IPS-18c (cell line): ENCODE data around the gene UNC13C.

Experiments
- H3K4me3 ChIP-seq: 2 replicates; pipeline ENCODE4 v1.7.0; 2013; ENCODE audit warnings: low read depth, mild to moderate bottlenecking, low read length, moderate library complexity; ENCODE audit not compliant: insufficient read depth
- H3K9me3 ChIP-seq: one replicate; pipeline ENCODE4 v1.6.1; 2013; ENCODE audit warnings: mild to moderate bottlenecking, low read length, moderate library complexity; ENCODE audit not compliant: control insufficient read depth, insufficient read depth

Gene UNC13C

DNA sequence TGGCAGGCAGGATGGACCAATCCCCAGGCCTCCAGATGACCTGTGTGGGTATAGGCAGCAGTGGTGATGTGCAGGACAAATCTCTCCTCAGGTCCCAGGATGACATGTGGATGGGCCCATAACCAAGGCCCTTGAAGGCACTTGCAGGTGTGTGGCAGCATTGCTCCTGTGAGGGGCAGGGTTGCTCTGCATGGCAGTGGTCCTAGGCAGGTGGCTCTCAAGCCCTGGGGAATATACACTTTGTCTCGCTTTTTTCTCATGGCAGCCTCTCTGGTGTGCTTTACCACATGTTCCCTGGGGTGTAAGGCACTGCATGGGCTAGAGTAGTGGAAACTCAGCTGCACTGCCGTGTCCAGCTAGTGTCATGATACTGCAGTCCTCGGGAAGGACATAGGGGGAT lies 503.6 kb downstream of the UNC13C start:
- no peak overlapping the region for H3K4me3 ChIP-seq
- no peaks in the 10 kb centered on the region for H3K9me3 ChIP-seq

DNA sequence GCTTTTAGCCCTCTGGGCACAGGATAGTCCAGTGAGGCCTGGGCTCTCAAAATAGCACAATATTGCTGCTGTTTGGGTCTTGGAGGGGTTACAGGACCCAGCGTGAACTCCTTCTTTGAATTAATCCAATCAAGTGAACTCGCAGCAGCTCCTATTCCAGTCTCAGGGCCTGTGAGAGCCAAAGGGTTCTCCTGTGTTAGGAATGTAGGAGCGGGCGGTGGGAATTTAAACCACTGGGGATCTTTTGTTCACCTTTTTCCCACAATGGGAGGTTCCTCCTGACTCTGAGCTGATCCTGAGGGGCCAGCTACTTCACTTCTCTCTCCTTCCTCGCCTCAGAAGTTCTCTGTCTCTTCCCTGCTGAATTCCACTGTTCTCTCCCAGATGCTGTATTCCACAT lies 504.0 kb downstream of the UNC13C start:
- H3K4me3 ChIP-seq, result no peak overlapping the region

DNA sequence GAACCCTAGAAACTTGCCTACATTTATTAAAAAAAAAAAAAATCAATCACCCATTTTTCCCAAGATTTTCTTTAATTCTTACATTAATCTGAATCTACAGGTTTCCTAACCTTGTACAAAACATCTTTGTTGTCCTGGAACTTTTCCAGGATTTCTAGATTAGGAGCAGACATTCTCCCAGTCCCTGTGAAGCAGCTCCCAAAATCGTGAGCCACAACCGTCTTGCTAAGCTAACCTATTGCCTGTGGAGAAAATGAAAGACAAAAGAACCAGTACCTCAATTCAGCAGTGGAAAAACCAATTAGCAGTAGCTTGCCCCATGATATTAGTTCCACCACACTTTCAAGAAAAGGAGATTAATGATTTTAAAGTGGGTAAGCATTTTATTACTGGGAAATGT lies 522.1 kb downstream of the UNC13C start:
- Histone ChIP-seq H3K4me3 (no peak overlapping the region), H3K9me3 (no peaks in the 10 kb centered on the region)

More for the DNA sequence above, 504.0 kb downstream of the UNC13C start:
- no peaks in the 10 kb centered on the region for H3K9me3 ChIP-seq

DNA sequence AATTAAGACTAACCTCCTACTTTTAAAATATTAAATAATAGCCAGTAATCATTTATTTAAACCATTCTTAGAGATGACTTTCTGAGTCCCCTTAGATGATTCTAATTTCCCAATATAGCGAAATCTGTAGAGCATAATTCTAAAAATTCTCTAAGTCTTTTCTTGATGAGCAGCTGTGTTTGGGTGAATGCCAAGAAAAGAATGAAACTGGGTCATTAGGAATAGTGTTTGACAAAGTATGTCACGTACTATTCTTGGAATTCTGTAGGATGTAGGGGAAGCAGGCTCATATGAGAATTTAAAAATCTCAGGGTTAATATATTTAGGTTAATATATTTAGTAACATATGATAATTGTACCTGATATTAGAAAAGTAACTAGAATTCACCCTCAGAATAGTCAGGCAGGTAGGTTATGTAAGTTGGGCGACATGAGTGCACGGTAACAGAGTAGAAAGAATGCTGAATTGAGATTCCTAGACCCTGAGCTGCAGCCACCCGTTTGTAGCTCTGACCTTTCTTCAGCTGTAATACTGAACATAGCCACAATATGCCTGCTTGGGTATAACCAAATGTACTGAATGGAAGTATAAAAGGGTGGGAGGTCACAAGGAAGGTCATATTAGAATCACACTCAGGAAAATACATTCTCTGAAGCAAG lies 524.3 kb downstream of the UNC13C start:
- H3K4me3 ChIP-seq, result no peak overlapping the region

DNA sequence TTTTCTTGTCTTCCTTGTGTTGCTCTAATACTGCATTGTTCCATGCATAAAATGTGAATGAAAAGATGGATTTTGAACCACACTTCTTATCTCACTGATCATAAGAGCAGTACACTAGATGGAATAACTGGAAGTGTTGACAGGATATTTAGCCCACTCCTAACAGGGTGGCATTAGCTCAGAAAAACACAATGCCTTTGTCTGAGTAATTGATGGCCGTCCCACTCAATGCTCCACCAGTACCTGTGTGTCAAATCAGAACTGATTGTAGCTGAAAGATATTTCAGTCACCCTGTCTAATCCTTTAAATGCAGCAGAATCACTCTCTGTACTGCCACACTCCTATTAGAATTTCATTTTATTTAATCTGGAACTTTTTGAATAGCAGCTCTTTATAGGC lies 526.5 kb downstream of the UNC13C start:
- H3K9me3 ChIP-seq, result no peaks in the 10 kb centered on the region
- H3K4me3 ChIP-seq, result no peak overlapping the region

More for the DNA sequence above, 524.3 kb downstream of the UNC13C start:
- no peaks in the 10 kb centered on the region for H3K9me3 ChIP-seq

DNA sequence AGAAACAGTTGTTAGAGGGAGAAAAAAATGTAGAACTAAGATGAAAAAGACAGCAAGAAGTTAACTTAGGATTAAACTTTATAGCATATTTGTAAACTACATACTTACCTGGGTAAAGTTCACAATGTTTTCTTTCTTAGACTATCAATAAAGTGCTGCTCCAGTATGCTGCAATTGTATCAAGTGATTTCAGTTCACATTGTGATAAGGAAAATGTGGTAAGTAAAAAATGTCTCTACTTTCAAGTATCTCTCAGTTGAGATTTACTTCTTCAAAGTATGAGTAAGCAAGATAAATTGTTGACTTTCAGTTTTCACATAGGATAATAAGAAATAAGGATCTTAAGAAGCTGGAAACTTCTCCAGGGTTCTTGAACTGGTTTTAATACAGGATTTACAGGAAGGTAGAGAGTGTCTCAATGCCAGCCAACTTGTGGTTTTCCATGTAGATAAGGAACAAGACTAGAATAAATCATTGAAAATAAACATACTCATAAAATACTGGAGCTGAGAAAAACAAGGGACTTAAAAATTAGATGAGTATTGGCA lies 528.8 kb downstream of the UNC13C start:
- Histone ChIP-seq H3K9me3 (no peaks in the 10 kb centered on the region), H3K4me3 (no peak overlapping the region)

DNA sequence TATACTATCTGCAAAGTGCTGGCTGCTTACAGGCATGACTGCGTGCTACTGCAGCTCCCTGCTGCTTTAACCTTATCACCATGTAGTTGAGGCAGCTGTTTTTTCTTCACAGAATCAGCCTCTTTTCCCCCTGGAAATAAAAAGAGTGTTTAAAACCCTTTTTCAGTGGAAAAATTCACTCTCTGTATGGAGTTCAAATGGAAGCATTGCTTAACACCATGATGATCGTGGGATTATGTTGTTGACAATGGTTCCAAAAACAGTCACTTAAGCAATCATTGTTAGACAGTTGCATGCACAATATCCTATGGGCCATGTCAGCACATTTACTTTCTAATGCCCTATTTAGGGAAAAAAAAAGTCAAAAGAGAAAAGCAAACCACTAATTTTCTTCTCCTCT lies 536.4 kb downstream of the UNC13C start:
- Histone ChIP-seq H3K4me3 (no peak overlapping the region), H3K9me3 (no peaks in the 10 kb centered on the region)

DNA sequence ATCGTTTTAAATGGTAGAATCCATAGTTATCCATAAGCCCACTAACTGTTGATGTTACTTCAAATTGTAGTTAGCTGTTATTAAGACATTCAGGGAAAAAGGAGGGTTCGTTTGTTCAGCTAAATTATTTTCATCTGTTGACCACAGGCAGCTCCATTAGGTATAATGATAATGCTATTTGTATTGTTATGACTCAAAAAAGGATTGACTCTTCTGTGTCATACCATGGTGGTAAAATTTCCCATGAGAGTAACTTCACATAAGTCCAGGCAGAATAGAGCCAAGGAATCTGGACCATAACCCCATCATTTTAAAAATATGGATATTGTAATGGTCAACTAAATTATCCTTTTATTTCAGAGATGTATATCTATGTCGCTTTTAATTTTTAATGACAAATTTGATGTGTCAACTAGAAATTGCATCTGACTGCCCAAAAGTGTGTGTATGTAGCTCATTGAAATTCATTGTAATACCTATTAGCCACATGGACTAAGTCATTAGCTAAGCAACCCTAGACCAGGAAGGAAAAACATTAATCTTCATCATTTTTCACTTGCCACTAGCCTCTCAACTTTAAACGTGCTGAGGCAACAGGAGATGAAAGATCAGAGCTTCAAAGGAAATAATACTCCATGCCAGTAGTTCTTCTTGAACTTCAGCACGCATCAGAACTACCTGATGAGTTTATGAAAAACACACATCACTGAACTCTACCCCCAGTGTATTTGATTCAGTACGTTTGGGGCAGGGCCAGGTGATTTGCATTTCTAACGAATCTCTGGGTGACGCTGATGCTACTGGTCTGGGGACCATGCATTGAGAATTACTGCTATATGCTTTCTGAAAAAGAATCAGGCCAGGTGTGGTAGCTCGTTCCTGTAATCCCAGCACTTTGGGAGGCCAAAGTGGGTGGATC lies 537.7 kb downstream of the UNC13C start:
- Histone ChIP-seq H3K9me3 (no peaks in the 10 kb centered on the region), H3K4me3 (no peak overlapping the region)

DNA sequence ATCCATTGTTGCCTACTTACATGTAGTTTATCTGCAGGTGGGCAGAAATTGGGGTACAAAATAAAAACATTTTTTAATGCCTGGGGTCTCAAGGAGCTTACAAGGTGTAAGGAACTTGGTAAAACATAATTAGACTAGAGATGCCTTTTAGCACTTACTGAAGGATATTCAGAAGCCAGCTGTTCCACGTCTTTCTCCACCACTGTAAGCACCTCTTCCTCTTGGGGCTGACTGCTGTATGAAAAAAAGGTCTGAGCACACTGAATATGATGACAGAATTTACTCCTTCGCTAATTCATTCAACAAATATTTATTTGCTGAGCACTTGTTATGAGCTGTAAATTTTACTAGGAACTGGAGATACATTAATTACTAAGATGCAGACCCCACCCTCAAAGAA lies 539.1 kb downstream of the UNC13C start:
- H3K4me3 ChIP-seq, result no peak overlapping the region

DNA sequence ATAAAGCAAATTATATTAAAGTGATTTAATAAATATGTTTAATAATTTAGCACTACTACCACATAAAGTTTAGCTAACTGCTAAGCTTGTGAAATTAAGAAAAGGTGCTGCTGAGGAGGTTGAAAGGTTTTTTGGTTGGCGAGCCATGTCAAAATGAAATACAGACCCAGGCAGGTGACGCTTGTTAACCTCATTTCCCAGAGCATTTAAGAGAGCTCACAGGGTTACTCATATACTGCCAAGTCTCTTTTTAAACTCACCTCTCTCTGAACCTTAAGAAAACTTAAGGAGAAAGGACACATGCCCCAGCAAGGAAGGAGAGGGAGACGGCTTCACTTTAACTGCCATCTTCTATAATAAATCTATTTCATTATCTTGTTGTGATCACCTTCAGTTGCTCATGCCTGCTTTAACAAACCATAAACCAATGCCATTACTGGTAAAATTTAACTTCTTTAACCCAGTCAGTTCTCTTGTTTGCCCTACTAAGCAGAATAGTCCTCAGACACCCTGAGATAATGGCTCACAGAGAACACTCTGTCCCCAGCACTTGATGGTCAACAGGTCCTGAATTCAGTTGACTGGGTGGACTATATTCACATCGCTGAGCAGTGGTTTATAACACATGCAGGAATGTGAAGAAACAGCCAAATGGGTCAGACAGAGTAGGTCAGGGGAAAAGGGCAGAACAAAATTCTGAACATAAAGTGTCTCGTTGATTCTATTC lies 540.1 kb downstream of the UNC13C start:
- H3K4me3 ChIP-seq, result no peak overlapping the region
- H3K9me3 ChIP-seq, result no peaks in the 10 kb centered on the region

More for the DNA sequence above, 539.1 kb downstream of the UNC13C start:
- H3K9me3 ChIP-seq, result no peaks in the 10 kb centered on the region

DNA sequence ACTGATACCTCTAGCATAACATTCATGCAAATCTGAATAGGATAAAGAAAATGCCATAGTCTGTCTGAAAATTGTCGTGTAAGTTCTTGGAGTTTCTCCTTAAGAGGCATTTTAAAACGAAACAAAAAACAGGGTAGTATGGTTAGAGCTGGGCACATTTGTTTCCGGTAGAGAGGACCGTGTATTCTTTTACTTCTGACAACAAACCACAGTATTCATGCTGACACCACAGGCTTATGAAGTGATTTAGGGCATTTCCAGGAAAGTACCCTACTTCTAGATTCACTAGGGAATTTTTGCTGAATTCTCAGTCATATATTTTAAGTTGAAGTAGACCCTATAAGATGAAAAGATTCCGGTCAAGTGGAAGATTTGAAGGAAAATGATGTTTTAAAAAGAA lies 541.3 kb downstream of the UNC13C start:
- no peak overlapping the region for H3K4me3 ChIP-seq
- no peaks in the 10 kb centered on the region for H3K9me3 ChIP-seq

DNA sequence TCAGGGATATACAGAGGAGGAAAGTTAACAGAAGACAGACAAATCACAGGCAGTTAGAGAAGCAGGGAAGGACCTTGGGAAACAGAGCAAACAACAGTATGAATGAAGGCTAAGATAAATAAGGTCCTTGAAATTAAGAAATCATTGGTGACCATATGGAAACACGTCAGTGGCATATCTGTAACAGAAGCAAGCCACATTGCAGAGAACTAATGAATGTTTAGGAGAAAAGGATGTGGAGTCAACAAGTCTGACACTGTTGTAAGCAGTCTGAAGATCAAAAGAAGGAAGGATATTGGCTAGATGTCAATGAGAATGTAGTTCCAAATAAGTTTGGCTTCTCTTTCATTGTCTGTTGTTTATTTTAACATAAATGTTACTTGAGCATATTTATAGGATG lies 542.4 kb downstream of the UNC13C start:
- Histone ChIP-seq H3K9me3 (no peaks in the 10 kb centered on the region), H3K4me3 (no peak overlapping the region)

DNA sequence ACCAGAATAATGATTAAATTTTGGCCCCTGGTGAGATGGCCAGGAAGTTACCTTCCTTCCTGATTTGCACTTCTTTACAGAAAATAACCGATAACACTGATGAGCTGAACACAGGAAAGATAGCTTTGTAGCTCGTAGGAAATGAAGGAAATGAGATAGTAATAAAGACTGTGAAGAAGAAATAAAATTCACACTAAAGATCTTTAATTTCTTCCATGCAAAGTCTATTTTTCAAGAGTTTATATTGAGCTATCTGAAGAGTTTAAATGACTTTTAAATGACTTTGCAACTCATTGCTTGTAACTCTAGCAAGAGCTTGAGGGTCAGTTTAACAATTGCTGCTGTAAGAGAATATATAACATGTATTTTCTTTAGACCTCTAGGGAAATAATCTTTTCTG lies 543.0 kb downstream of the UNC13C start:
- H3K4me3 ChIP-seq, result no peak overlapping the region
- no peaks in the 10 kb centered on the region for H3K9me3 ChIP-seq

DNA sequence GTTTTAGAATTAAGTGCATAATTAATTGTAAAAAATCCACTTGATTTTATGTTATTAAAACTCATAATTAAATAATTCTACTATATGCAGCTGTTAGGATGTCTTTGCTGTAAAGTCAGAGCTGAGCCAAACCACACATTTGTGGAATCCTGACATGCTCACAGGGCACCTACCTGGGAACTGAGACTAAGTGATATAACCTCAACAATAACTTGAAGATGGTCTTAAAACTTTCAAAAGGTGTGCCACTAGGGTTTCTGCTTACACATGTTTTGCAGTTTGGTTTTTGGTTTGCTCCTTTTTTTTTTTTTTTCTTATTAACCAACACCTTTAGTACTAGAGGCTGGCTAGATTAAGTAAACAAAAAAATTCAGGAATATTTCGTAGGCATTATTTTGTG lies 549.8 kb downstream of the UNC13C start:
- no peaks in the 10 kb centered on the region for H3K9me3 ChIP-seq
- H3K4me3 ChIP-seq, result no peak overlapping the region

DNA sequence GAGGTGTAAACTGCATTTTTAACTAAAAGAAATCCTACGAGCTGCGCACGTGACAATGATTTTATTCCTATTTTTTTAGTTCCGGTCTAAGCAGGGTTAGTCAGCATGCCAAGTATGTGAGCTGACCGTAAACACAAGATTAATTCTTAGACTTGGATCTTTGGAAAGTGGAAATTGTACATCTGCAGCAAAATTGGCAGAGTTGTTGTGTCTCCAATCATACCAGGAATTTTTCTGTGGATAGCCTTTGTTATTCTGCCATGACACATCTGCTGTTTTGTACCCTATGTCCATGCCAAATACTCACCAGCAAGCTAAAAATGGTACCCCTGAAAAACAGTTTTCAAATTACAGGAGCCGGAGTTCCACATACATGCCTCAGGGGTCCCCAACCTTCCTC lies 562.5 kb downstream of the UNC13C start:
- H3K9me3 ChIP-seq, result no peaks in the 10 kb centered on the region

DNA sequence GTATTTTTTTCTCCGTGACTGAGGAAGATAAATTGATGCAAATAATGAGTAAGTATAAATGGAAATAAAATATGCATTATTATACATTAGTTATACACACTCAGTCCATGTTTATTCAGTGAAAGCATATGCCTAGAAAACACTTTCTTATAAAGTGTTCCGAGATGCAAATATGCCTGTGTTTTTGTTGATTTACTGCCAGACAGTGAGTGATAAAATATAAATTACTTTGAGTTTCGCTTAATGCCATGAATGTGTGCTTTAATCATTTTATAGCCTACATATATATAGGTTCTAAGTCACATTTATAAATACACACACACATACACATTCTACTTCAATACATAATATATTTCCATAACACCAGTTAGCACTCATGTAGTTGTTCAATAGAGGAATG lies 569.2 kb downstream of the UNC13C start:
- Histone ChIP-seq H3K9me3 (no peaks in the 10 kb centered on the region), H3K4me3 (no peak overlapping the region)

More for the DNA sequence above, 562.5 kb downstream of the UNC13C start:
- no peak overlapping the region for H3K4me3 ChIP-seq

DNA sequence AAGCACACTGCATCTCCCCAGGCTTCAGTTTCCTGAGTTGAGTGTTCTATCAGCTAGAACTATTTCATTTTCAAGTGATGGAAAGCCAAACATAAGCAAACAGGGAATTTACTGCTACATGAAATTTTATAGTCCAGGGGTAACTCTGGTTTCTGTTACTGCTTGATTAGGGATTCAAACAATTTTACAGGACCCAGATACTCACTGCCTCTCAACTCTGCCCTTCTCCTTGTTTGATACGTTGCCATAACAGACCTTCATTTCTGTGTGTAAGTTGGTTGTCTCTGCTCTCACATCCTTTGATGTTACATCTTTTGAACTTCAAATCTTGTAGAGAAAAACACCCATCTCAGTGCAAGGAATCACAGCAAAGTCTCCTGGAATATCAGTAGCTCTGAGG lies 572.7 kb downstream of the UNC13C start:
- H3K4me3 ChIP-seq, result no peak overlapping the region
- H3K9me3 ChIP-seq, result no peaks in the 10 kb centered on the region
